ENCODE data around the gene DCAF6.

Gene DCAF6

DNA sequence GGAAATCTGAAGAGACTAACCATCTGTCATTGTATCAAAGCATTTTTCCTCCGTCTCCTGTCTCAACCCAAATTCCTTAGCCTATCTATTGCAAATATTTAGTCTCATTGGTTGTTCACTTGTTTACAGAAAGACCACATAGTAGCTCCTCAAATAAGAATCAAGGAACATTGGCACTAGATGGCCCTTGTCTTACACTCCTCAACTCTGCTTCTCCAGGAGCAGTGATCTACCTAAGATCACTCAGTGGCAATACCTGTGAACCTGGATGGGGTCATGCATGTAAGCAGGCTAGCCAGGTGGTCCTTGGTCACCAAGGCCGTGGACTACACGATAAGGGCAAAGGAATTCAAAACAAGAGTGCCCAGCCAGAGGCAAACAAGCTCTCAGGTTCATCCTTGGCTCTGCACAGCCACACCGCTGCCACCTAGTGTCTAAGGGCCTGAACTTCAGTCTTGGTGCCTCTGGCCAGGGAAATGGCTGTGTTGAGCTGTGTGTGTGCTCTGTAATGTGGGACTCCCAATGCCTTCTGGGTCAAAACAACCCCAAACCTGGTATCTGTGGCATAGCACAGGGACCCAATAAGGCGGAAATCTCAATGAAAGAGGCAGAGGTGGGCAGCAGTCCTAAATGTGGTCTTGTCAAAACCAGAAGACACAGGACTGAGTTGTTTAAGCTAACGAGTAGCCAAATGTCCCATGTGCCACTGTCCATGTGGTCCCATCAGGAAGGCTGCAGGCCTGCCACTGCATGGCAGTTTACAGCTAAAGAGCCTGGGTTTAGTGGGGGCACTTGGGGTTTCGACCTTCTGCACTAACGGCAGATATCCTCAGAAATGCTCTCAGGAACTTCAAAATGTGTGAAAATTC is 145.8 kb downstream of the DCAF6 start:
- DNase-seq (ENCODE audit: low read depth in 2 of 2, low spot score in 1 of 2), result peak; percentile 17 to 38

DNA sequence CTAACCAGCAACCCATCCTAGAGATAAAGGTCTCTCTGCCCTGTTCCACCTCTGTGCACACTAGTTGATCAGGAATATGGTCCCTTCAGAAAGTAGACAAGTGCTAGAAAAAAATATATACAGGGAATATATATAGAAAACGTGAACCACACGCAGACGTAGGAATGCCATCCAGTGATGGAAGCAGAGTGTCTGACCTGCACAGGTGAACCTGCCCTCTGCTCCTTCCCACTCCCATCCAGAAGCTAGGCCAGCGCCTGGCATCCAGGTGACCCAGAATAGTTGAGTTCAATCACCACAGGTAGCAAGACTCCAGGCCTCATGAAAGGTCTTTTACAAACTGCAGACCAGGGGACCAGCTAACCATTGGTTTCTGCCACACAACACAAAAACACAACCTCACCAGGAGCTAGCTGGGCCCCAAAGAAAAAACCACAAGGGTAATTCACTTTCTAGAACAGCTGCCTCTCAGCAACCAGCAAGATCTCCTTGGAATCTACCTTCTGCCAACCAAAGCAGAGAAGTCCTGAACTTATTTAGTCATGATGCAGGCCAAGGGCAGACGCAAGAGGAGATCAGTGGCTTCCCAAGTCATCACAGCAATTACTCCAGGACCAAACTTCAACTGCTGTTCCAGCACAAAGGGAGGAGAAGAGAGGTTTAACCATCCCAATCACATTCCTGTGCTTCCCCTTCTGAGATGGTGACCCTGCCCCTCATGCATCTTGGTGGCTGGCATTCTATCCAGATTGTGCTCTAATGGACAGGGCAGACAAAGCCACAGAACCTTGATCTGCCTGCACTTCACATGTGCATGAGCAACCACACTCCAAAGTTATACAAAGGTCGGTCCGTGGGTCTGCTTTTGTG is 147.2 kb downstream of the DCAF6 start:
- no peak for DNase-seq (ENCODE audit: low read depth in 2 of 2, low spot score in 1 of 2)

DNA sequence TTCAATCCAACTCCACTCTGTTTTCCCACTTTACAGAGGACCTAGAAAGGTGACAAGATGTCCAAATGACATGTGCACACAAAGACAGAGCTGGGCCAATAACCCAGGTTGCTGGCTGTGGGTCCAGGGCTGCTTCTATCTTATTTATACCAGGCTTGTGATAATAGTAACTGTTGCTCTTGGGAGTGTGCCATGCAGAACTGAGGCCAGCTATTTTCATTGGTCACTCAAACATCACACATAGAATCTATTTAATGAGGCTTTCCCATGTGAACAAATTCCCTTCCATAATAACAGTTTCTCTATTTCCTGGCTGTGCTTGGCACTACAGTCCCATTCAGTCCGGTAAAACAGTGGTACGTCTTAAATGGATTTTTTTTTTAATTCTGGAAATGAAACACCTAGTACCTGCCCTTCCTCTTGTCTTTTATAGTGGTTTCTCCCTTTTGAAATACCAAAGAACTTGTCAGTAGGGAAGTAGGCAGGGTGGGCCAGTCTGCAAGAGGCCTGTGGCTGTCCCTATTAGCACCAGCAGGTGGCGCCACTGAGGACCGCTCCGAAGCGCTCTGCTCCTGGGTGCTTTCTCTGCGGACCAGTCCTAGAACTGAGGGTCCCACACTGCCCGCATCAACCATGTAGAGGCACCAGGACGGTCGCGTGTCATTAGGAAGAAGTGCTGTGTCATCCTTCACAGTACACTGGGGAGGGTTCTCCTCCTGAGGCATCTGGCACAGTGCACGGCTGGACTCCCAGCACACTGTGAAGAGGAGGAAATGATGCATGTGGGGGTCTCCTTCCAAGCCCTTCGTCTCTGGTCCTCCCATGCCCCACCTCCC is 148.1 kb downstream of the DCAF6 start:
- DNase-seq (ENCODE audit: low read depth in 2 of 2, low spot score in 1 of 2), result peak; percentile 19 to 22

DNA sequence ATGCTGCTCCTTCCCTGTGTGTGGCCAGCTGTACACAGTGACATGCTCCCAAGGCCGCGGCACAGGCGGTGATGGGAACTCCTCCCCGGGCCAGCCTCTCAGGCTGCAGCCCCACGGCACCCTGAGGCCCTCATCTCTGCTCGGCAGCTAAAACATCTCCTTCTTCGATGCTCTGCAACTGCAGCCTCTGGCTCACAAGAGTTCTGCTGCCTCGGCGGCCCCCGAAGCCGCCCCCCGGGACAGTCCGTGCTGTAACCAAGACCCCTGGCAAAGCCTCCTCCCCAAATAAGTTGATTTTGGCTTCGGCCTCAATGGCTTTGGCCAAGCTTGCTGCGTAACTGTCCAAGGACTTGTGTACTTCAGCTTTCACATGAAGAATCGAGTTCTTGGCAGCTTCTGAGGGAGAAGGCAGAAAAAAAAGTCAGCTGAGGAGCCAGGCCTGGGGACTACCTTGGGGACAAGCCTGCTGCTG is 149.0 kb downstream of the DCAF6 start:
- no peak for DNase-seq (ENCODE audit: low read depth in 2 of 2, low spot score in 1 of 2)

DNA sequence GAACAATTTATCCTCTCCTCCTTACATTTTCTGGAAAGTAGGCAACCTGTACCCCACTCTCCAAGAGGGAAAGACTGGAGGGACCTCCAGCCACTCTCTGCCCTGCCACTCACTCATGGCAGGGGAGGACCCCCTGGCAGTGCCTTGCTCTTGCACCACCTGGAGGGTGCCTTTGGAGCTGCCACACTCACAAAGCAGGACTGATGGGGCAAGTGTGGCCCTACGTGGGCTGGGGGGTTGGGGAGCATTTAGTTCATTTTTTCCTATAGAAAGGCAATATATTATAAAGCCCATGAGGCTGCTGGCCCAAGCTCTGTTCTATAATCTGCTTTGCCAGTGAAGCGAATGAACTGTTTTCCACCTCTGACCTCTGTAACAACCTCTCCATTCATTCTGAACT is 150.0 kb downstream of the DCAF6 start:
- no peak for DNase-seq (ENCODE audit: low read depth in 2 of 2, low spot score in 1 of 2)

DNA sequence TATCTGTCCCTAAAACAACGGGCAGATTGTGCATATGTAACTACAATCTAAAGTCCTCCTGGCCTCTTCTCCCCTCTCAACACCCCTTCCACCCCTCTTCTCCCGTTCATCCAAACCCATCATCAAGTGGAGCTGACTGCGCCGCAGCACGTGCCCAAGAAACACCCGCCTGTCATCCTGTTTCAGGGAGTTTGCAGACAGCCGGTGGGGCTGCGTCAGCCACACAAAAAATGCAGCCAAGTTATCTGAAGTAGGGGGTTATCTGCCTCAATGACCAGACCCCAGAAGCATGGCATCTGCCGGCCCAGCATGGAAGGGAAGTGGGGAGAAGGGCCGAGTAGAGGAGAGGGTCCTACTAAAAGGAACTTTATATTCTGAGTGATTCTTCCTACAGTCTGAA is 151.2 kb downstream of the DCAF6 start:
- no peak for DNase-seq (ENCODE audit: low read depth in 2 of 2, low spot score in 1 of 2)

DNA sequence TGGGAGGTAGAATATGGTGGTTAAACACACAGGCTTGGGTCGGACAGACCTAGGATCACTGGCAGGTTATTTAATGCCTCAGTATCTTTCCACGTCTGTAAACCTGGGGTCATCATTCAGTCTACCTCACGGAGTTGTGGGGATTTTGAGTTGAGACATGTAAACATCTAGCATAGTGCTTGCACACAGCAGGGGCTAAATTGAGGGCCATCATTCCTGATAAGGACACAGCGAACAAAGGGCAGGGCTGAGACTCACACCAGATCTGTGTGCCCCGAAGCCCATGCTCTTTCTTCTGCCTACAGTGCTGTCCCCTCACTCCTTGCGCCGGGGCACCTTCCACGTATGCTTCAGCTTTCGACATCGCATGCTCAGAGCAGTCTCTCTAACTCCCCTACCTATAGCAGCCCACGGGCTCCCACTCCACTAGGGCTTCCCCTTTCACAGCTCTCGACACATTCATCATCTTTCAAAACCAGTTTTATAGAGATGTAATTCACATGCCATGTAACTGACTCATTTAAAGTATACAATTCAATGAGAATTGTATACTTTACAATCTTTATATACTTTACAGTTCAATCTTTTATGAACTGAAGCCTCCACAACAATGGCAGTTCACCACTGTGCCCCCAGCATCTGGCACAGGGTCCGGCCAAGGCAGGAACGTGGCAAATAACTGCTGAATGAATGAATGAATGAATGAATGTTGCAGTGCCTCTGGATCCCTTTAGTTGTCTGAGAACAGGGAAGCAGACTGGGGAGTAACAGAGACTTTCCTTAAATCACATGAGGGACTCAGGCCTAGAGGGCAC is 152.2 kb downstream of the DCAF6 start:
- no peak for DNase-seq (ENCODE audit: low read depth in 2 of 2, low spot score in 1 of 2)

DNA sequence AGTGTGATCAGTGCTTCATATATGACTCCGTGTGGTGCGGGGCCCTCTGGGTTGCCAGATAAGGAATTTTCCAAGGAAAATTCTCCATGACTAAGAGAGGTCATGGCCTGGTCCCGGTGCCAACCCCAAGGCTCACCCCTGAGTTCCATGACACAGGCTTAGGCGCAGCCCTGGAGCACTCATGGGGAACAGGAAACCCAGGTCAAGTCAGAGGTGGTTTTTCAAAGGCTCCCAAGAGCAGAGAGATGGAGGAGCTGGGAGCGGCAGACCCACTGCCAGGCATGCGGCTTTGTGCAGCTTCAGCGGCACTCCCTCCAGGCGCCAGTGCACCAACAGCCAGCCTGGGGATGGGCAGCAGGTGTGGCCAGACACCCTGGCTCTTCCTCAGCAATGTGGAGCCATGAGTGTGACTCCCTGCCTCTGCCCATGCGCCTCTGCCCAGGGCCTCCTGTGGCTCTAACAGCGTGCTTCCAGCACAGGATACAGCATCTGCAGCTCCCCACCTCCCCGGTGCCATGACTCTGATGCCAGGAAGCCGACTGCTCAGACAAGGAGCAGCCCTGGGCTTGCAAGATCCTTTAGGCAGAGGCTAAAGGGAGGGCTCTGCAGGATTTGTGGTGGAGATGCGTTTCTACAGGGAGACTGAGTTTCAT is 153.0 kb downstream of the DCAF6 start:
- no peak for DNase-seq (ENCODE audit: low read depth in 2 of 2, low spot score in 1 of 2)

DNA sequence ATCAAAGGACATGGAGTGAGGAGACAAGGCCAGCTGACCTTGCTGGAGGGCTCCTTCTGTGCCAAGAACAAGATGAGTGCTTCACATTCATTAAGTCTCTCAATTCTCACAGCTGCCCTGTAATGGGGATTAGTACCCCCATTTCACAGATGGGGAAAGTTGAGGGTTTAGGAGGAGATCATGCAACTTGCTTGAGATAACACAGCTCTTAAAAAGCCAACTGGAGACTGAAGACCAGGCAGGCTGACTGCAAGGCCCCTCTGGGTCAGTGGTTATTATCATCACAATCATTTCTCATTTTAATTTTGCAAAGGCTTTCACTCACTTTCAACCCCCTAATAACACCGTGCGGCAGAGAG is 153.5 kb downstream of the DCAF6 start:
- DNase-seq (ENCODE audit: low read depth in 2 of 2, low spot score in 1 of 2), result no peak

DNA sequence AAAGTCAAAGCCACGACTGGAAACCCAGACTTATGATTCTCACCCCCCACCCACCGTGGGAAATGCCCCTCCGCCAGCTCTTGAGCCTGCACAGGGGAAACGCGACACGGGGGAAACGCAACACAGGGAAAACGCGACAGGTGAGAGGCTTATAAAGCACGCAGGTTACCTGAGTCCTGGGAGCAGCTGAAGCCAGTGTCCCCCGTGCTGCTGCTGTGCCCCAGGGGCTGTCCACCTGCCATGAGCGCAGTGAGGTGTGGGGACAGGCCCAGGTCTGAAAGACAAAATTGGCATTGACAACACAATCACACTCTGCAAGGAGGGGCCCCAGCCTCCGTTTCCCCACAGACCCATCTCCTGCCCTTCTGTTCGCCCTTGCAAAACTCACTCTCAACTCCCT is 153.9 kb downstream of the DCAF6 start:
- DNase-seq (ENCODE audit: low read depth in 2 of 2, low spot score in 1 of 2), result no peak

DNA sequence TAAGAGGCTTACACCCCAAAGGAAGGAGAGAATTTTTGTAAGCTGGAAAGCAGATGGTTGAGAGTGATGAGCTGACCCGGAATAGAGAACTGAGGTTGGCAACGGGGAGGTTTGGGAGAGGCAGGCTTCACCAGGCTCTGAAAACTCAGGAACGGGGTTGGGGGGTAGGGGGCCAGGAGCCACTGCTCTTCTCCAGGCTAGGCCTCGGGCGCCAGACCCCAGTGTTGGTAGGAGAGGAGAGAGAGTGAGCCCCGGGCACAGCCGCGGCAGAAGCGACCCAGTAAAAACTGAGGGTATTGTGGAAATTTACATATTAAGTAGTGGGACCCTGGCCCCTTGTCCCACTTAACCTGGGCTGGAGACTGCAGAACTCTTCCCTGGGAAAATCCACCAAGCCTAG is 154.6 kb downstream of the DCAF6 start:
- no peak for DNase-seq (ENCODE audit: low read depth in 2 of 2, low spot score in 1 of 2)

DNA sequence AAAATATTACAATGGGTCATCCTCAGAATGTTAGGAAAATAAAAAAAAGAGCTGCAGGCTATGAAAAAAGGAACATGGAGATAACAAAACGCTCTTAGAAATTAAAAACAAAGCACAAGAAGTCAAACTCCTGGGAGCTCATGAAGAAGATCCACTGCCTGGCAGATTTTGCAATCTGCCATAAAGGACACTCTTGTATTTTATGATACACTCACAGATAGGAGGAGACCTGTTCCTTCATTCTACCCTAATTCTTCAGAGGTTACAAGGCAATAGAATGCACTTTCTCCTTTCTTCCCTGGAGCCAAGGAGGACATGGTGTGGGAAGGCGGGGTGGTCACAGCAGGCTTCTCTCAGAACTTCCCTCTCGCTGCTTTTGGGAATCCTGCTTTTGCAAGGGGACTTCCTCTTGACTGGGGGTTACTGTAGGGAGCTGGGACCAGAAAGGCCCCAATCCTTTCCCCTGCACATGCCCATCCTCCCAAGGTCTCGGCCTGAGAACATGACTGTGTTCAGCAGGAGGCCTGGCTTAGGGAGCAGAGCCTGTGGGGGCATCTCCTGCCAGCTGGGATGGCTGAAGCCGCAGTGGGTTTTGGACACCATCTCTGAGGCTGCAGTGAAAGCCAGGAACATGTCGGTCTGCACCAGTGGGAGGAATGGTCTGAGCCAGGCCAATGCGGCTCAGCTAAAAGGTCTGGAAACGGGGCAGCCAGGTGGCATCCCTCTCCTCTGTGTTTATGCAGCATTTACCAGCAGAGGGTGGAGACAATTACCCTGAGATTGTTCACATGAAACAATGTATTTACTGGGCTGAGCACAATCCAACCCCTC is 155.5 kb downstream of the DCAF6 start:
- no peak for DNase-seq (ENCODE audit: low read depth in 2 of 2, low spot score in 1 of 2)

DNA sequence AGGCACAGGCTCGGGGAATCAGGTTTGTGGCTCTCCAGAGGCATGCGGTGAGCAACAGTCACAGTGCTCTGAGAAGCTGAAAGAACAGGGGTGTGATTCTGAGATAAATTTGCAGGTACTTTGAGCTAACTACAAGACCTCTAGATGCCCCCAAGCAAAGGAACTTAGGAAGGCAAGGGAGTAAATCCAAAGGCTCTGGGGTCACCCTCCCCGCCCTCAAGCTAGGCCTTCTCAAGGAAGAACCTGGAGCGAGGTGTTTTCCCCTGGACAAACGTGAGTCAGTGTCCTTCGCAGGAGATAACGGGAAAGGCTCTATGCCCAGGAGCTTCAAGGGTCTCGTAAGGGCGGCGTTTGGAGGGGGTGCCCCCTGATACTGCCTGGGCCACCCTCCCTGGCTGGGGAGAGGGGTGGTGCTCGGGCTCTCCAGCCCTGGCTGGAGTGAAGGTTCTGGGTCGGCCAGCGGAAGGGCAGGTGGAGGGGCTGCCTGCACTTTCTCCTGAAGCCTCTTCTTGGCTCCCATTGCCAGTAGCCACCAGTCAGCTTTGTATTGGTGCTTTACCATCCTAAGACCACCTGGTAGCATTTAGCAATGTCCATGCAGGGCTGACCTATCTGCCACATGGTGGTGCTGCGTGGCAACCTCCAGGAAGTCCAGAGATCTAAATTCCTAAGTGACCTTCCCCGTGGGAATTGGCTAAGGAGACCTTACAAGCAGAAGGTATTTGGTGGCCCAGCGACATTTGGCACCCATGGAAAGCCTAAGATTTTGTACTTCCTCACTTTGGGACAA is 156.3 kb downstream of the DCAF6 start:
- DNase-seq (ENCODE audit: low read depth in 2 of 2, low spot score in 1 of 2), result no peak

DNA sequence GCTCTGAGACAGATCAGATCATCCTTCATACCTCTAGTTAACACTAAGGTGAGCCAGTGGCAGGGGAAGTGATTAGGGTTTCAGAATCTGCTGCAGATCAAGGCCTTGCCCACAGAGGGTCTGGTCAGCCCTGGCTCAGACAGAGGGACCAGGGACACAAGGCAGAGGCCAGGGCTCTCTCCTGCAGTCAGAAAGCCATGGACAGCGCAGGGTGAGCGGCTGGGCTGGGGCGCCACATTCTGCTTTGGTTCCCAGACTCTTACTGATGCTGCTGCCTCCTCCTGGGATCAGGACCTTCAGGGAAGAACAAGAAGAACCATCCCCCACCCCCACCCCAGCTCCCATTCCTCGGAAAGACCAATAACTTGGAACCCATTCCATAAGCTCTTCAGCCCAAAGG is 157.1 kb downstream of the DCAF6 start:
- no peak for DNase-seq (ENCODE audit: low read depth in 2 of 2, low spot score in 1 of 2)

DNA sequence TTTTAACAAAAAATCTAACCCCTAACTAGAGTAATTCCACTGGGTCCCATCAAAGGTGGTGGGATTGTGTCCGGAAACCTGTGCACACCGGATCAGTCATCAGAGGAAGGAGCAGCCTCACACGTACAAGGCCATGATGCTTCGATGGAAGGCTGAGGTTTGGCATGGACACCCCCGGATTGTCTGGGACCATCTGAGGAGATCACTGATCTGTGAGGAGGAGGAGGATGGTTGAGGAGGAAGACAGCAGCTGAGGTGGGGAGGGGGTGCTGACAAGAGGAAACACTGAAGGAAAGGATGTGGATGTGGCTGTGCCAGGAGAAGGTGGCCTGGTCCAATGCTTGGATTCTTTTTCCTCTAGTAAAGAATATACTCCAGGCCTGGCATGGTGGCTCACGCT is 159.0 kb downstream of the DCAF6 start:
- no peak for DNase-seq (ENCODE audit: low read depth in 2 of 2, low spot score in 1 of 2)

DNA sequence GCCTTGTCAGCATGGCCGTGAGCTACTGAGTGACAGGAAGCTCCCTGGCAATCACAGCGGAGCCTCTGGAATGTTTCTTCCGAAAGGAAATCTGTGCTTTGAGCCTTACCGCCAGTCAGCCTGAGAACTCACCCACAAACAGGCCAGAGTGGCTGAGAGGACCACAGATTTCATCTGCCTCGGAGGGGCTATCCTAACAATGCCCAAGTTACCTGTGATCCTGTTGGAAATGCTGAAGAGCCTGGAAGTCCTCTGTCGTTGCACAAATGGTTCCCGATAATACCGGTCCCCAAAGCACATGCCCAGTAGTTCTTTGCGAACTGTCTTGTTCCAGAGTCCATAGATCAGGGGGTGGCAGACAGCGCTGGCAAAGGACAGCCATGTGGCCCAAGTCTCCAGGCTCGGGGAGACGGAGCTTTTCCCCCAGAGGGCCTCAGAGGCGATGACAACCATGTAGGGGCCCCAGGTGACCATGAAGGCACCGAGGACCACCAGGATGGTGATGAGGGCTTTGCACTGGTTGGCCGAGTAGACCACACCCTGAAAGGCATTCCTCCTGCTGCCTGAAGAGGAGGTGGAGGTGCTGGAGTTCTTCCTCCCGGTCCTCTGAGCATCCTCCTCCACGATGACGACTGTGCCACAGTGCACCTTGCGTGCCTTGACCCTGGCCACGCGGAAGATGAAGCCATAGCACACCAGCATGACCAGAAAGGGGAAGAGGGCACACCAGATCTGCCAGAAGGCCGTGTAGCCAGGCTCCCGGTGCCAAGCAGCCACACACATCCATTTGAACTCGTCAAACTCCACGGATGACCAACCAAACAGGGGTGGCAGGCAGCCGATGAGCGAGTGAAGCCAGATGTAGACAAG is 160.0 kb downstream of the DCAF6 start:
- DNase-seq (ENCODE audit: low read depth in 2 of 2, low spot score in 1 of 2), result no peak

DNA sequence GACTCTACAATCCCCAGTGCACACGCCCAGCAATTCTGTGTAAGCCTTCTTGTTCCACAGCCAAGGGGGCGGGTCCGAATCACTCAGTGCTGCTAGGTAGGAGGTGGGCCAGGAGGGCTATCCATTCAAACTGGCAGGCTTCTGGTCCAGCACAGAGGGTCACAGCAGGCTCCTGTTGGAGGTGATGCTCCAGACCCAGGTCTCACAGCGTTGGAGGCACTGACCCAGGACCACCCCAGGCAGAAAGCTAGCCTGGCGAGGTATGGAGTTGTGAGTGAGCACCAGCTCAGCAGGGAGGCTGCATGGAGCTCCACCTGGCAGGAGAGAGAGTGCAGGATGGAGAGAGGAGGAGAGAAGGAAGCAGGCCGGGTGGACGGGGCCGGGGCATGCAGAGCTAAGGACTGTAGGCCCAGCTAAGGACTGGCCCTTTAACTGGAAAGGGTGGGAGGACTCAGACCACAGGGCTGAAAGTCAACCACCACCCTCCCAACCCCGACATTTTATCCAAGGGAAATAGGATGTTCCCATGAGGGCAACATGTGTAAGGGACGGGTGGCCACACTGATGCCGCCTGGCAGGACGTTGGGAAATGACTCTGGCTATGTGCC is 161.5 kb downstream of the DCAF6 start:
- DNase-seq (ENCODE audit: low read depth in 2 of 2, low spot score in 1 of 2), result no peak

All from stimulated activated CD8-positive, alpha-beta memory T cell treated with anti-CD3 and anti-CD28 coated beads, Interleukin-4, amount 100 ng/mL, for 1 hour (primary cell).